GM21515 (cell line): ENCODE results near the gene RIN2.

ENCODE experiments used
- ATAC-seq: cut with Tn5 transposase; IDR thresholded peaks from one replicate; pipeline ENCODE4 v1.9.1; 2021; ENCODE audit not compliant: unreplicated experiment

Gene RIN2

GRCh38 chr20:19764207-19764606 is 6.1 kb downstream of the RIN2 start:
- ATAC-seq: no peak

GRCh38 chr20:19765266-19765665 is 7.2 kb downstream of the RIN2 start:
- ATAC-seq: no peak

GRCh38 chr20:19765913-19766312 is 7.9 kb downstream of the RIN2 start:
- no peak for ATAC-seq

GRCh38 chr20:19767070-19767469 is 9.0 kb downstream of the RIN2 start:
- ATAC-seq: no peak

GRCh38 chr20:19768325-19768842 is 10.3 kb downstream of the RIN2 start:
- ATAC-seq: no peak

- no peak for ATAC-seq
Observed at GRCh38 chr20:19769507-19769906, 11.4 kb downstream of the RIN2 start.

- no peak for ATAC-seq
Observed at GRCh38 chr20:19770375-19770774, 12.3 kb downstream of the RIN2 start.

GRCh38 chr20:19771031-19771430 is 13.0 kb downstream of the RIN2 start:
- no peak for ATAC-seq

GRCh38 chr20:19773471-19773870 is 15.4 kb downstream of the RIN2 start:
- ATAC-seq: no peak

GRCh38 chr20:19774135-19774933 is 16.3 kb downstream of the RIN2 start:
- no peak for ATAC-seq

- no peak for ATAC-seq
Observed at GRCh38 chr20:19775353-19776253, 17.5 kb downstream of the RIN2 start.

GRCh38 chr20:19777315-19777714 is 19.3 kb downstream of the RIN2 start:
- ATAC-seq: no peak

GRCh38 chr20:19777981-19778380 is 19.9 kb downstream of the RIN2 start:
- ATAC-seq: no peak

GRCh38 chr20:19778404-19778803 is 20.3 kb downstream of the RIN2 start:
- no peak for ATAC-seq

- ATAC-seq: peak; percentile 64
Observed at GRCh38 chr20:19779634-19780033, 21.6 kb downstream of the RIN2 start.

GRCh38 chr20:19780261-19780660 is 22.2 kb downstream of the RIN2 start:
- ATAC-seq: no peak

- no peak for ATAC-seq
Observed at GRCh38 chr20:19781235-19781634, 23.2 kb downstream of the RIN2 start.

- ATAC-seq: no peak
Observed at GRCh38 chr20:19782669-19783068, 24.6 kb downstream of the RIN2 start.

GRCh38 chr20:19783966-19784401 is 25.9 kb downstream of the RIN2 start:
- ATAC-seq: no peak

- ATAC-seq: no peak
Observed at GRCh38 chr20:19784511-19785172, 26.6 kb downstream of the RIN2 start.
